Activated T-cell treated with anti-CD3 and anti-CD28 coated beads for 24 hours (primary cell): ENCODE measurements around the gene HOXA13.

Experiments used
- DNase-seq: peaks from one replicate; pipeline ENCODE4 v3.0.0-alpha.2; 2020; ENCODE audit warnings: low read depth

Gene HOXA13

GRCh38 chr7:27159266-27160144, 40.4 kb downstream of the HOXA13 start:
- no peak for DNase-seq

DNA sequence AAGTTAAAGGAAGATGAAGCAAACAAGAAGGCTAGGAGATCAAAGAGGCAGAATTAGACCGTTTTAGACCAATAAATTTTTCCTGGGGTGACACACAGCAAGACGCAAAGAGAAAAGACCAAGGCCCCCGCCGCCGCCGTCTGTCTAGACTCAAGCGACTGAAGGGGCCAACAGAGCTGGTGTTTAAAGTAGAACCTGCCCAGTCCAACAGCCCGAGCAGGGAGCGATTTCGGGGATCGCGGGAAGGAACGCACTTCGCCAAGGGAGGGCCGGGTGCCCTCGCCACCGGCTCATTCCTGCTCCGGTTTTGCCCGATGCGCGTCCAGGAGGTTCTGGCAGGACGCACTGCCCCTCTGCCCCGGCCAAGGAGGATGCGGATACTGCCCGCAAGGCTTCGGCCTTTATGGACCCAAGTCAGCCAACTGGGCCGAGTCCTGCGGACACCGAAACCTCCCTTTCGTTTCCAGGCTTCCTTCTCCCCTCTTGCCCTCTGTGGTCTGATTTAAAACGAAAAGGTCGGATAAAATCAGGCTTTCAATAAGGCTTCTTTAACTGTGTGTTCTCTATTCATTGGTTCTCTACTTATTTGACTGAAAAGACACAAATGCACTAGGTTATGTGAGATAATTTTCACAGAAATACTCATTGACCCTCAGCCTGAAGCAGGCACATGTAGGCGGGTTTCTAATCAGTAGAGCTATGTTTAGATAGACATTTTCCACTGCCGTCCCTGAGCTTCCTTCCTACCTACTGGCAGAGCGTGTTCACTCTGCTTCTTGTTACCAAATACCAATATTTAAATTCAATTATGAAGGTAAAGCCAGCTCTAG, 41.2 kb downstream of the HOXA13 start:
- DNase-seq: no peak

DNA sequence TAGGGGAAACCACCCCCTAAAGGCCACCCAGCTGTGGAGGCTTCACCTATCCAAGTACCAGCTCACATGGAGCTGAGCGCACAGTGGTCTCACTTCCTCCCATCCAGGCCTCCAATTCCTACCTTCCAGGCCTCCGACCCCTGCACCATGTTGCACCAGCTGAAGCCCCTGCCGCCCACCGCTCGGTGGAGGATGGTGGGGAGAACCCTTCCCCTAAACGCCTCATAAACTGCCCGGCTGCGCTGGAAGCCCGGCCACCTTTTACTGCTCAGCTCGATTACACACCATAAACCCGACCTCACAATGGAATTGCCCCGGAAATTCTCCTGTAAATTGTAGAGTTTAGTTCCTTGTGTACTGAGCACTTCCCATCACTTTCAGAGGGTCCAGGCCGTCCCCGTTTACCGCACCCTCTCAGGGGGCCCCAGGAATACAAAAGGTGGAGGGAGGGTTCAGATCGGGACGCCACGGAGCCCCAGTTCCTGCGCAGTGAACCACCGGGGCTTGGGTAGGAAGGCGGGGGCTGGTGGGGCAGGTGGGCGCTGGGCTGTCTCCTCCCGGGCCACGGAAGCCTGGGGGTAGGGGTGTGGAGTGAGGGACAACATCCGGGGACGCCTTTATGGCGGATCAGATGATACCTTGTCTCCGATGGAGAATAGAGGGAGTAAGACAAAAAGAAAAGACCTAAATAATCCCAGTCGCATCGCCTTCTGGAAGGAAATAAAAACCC, 42.0 kb downstream of the HOXA13 start:
- DNase-seq: no peak

GRCh38 chr7:27156916-27157701, 42.8 kb downstream of the HOXA13 start:
- no peak for DNase-seq

DNA sequence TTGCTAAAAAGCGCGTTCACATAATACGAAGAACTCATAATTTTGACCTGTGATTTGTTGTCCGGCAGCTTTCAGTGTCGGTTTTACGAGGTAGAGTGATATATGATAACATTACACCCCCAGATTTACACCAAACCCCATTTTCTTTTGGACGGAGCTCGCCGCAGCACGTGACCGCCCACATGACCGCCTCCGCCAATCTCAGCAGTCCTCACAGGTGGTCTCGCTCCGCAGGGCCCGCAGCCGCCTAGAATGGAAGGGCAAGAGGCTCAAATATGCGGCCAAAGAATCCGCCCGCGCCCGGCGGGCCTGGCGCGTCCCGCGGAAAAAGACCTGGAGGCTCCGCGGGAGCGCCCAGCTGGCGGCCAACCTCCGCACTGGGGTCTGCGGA, 43.4 kb downstream of the HOXA13 start, which contains the start of gene HOXA7:
Gene HOXA7, minus strand, starts transcription at position 168 of the 391 bp plus-strand sequence. Its CDS starts 130 bp downstream, at position 38.
- no peak for DNase-seq

GRCh38 chr7:27155816-27156507, 43.9 kb downstream of the HOXA13 start:
- no peak for DNase-seq

DNA sequence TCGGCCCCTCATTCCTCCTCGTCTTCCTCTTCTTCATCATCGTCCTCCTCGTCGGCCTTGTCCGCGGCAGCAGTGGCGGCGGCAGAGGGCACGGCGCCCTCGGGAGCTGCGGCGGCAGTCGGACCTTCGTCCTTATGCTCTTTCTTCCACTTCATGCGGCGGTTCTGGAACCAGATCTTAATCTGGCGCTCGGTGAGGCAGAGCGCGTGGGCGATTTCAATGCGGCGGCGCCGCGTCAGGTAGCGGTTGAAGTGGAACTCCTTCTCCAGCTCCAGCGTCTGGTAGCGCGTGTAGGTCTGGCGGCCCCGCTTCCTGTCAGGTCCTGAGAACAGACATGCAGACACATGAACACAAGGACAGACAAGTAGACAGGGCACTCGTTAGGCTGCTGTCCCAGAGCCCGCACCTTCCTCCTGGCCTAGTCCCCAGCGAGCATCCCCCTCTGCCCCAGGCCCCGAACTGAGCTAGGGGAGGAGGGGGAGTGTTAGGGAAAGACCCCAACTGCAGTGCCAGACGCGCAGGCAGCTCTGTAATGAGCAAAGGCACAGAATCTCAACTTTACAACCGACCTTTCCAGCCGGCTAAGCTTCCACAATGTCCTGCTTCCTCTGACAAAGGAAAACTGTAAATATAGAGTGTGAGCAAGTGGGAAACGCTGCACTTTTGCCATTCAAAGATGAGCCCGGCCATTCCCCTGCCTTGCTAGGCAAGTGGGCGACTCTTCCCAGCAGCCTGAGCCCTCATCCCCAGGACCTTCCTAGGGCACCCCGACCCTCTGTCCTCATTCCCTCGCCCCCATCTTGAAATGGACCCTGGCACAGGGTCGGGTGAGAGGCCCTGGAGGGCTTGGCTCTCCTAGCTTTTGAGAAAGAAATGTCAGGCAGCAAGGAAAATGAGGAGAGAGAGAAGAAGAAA, 44.7 kb downstream of the HOXA13 start:
- no peak for DNase-seq

DNA sequence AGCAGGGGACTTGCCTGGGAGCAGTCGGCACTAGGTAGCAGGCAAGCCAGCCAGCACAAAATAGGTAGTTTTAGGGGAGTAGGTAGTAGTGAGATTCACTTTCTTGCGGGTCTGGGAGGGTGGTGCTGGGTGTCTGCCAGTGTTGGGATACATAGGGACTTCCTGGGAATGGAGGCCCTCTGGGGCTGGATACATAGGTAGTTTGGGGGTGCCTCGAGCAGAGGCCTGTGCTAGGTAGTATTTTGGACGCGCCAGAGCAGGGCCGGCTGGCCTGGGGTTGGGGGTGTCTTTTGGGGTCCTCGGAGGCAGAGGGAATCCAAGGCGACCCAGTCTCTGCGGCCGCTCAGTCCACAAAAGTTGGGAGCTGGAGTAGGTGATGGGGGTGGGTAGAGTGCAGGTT, 45.5 kb downstream of the HOXA13 start:
- DNase-seq: no peak

DNA sequence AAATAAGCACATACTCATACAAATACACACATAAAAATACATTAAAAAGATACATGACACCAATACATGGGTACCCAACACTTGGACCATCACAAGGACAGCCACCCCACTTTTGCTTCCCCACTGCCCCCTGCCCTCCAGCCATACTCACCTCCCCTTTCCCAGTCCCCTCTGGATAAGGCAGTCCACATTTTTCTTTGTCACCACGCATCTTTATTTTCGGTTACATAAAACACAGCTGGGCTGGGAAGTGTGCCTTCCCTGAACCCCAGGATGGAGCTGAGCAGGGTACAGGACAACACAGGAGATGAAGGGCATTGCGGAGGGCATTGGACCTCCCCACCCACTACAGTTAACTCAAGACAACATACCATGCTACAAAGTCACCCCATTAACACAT, 46.4 kb downstream of the HOXA13 start:
- DNase-seq: no peak

GRCh38 chr7:27152816-27153442, 47.0 kb downstream of the HOXA13 start:
- DNase-seq: no peak

- no peak for DNase-seq
Observed at GRCh38 chr7:27151931-27152815, 47.7 kb downstream of the HOXA13 start, which contains the start of gene HOXA3. TSS of gene HOXA3 (minus strand) at chr7:27152583. CDS start at chr7:27110640, 41,943 bp downstream.

GRCh38 chr7:27151341-27151930, 48.5 kb downstream of the HOXA13 start:
- no peak for DNase-seq

DNA sequence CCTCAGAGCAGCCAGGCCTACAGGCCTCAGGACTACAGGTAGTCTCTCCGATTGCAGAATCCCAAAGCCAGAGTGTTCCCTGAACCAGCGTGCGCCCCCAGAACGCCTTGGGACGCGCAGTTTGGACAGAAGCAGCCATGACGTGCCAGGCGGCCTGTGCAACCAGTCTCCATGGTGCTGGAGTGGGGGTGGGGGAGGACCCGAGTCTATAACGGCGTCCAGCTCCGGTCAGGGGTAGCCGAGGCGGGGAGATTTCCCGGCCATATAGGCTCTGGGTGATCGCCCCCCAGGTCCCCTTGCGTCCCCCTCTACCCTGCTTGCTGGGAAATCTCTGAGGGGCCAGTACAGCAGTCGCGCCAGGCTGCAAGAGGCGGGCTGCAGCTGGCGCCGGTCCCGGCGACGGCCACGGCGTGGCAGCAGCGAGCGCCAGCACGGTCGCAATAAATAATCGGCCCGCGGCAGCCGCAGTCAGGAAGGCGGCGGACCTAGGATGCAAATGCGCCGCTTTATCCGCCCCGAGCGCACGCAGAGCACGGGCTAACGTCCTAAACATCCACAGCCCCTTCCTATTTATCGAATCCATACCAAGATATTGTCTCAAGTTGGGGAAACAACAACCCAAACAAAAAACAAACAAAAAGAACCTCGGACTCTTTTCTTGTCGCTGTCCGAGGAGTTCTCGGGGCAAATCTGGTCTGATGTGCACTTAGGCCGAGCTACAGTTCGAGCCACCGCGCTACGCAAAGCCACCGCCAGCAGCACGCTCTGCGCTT, 49.1 kb downstream of the HOXA13 start:
- DNase-seq: peak; percentile 57

DNA sequence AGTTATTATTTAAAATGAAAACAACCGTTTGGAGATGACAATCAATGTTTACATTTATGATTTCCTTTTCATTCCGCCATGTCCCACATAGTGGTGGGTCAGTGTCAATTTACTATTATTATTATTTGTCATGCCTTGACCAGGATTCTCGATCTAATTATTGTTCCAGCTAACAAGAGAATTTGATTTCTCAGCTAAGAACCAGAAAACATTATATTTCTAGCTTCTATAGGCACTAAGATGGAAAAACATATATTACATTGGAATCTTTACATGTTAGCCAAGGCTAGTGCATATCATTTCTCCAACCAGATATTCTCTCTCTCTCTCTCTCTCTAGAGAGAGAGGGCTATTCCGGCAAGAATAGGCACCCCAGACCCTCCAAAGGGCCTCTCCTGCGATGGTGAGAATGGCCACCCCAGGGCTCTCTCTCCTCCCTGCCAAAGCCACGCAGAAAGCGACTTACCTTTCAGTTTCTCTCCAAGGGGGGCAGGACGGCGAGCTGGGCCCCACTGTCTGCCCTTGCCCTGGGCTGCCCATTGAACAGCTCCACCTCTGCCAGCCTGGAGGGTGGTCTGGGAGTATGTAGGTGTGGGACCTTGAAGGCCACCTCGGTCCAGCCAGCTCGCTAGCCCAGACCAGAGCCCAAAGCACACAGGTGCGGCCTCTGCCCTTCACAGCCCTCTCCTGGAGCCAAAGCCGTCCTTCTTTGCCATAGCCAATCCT, 49.9 kb downstream of the HOXA13 start:
- DNase-seq: no peak

DNA sequence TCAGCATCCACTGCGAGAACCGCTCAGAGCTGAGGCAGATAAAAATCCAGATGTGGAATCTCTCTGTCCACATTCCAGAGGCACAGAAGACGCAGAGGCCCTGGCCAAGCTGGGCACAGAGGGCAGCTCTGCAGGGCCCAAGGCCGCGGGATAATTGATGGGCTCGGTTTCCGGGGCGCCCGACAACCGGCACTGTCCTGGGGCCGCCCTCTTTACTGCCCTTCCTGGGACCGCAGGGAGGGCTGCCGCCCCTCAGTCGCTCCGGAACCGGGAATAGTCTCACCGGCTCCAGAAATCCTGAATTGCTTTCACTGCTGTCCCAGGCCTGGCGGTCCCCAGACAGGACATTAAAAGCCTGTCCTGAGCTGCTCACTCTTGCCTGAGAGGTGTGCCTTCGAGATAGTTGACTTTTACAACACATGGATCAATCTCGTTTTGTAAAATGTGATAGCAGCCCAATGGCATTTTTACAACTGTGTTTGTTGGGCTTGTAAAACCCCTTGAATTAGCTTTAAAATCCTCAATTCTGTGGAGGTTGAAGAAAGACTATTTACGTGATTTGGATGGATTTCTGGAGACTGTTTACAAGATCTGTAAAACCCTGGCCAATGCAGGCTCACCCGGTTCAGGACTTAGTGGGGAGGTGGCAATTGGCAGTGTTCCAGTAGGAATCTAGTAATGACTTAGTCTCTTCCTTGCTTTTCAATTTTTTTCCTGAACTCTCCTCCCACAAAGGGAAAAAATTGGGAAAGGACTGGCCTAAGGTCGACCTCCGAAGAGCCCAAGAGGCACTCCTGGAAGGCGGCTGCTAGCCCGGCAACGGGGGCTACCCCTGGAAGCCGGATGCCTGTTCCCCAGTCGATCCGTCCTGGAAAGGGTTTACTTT, 50.9 kb downstream of the HOXA13 start:
- DNase-seq: no peak
